HL-60 (cell line): ENCODE measurements around the gene SPOCK2.

ENCODE experiments used
- TF ChIP-seq, protein P1 (sequence below): IDR thresholded peaks from 2 replicates; pipeline ENCODE4 v1.6.1; 2012; ENCODE audit warnings: low read depth; ENCODE audit not compliant: insufficient replicate concordance
- TF ChIP-seq, protein P2 (sequence below): IDR thresholded peaks from one replicate; pipeline ENCODE4 v1.5.1; 2011; ENCODE audit warnings: low read length, control low read depth, inconsistent platforms; ENCODE audit not compliant: insufficient read depth

- TF ChIP-seq, protein P1, sequence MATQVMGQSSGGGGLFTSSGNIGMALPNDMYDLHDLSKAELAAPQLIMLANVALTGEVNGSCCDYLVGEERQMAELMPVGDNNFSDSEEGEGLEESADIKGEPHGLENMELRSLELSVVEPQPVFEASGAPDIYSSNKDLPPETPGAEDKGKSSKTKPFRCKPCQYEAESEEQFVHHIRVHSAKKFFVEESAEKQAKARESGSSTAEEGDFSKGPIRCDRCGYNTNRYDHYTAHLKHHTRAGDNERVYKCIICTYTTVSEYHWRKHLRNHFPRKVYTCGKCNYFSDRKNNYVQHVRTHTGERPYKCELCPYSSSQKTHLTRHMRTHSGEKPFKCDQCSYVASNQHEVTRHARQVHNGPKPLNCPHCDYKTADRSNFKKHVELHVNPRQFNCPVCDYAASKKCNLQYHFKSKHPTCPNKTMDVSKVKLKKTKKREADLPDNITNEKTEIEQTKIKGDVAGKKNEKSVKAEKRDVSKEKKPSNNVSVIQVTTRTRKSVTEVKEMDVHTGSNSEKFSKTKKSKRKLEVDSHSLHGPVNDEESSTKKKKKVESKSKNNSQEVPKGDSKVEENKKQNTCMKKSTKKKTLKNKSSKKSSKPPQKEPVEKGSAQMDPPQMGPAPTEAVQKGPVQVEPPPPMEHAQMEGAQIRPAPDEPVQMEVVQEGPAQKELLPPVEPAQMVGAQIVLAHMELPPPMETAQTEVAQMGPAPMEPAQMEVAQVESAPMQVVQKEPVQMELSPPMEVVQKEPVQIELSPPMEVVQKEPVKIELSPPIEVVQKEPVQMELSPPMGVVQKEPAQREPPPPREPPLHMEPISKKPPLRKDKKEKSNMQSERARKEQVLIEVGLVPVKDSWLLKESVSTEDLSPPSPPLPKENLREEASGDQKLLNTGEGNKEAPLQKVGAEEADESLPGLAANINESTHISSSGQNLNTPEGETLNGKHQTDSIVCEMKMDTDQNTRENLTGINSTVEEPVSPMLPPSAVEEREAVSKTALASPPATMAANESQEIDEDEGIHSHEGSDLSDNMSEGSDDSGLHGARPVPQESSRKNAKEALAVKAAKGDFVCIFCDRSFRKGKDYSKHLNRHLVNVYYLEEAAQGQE = no peak
- TF ChIP-seq, protein P2, sequence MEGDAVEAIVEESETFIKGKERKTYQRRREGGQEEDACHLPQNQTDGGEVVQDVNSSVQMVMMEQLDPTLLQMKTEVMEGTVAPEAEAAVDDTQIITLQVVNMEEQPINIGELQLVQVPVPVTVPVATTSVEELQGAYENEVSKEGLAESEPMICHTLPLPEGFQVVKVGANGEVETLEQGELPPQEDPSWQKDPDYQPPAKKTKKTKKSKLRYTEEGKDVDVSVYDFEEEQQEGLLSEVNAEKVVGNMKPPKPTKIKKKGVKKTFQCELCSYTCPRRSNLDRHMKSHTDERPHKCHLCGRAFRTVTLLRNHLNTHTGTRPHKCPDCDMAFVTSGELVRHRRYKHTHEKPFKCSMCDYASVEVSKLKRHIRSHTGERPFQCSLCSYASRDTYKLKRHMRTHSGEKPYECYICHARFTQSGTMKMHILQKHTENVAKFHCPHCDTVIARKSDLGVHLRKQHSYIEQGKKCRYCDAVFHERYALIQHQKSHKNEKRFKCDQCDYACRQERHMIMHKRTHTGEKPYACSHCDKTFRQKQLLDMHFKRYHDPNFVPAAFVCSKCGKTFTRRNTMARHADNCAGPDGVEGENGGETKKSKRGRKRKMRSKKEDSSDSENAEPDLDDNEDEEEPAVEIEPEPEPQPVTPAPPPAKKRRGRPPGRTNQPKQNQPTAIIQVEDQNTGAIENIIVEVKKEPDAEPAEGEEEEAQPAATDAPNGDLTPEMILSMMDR = no peak
Observed at GRCh38 chr10:72126872-72127232, 38.5 kb upstream of the SPOCK2 start.
